GM12865 (cell line): ENCODE measurements around the gene MST1.
"Not testable (repeated sequence)": the region's sequence is repeated elsewhere in the genome, so short reads cannot be mapped to it uniquely, and the experiment has no call there.

ENCODE experiments used
- DNase-seq: peaks from one replicate; pipeline ENCODE4 v3.0.0; 2010; ENCODE audit warnings: low read depth
- H3K4me3 ChIP-seq: 2 replicates; pipeline ENCODE4 v1.5.1; 2011; ENCODE audit warnings: mild to moderate bottlenecking, low read depth, low read length, control low read depth
- CTCF ChIP-seq: IDR thresholded peaks from 2 replicates; pipeline ENCODE4 v1.5.1; 2011; ENCODE audit warnings: low read length, control low read depth, low read depth, inconsistent platforms; ENCODE audit not compliant: insufficient read depth; ENCODE audit errors: missing control alignments

Gene MST1

GRCh38 chr3:49701388-49702077 lies 12.3 kb upstream of the MST1 start:
- TF ChIP-seq CTCF, result peak; percentile 31
- H3K4me3 ChIP-seq, result no peak overlapping the region
- DNase-seq, result no peak

DNA sequence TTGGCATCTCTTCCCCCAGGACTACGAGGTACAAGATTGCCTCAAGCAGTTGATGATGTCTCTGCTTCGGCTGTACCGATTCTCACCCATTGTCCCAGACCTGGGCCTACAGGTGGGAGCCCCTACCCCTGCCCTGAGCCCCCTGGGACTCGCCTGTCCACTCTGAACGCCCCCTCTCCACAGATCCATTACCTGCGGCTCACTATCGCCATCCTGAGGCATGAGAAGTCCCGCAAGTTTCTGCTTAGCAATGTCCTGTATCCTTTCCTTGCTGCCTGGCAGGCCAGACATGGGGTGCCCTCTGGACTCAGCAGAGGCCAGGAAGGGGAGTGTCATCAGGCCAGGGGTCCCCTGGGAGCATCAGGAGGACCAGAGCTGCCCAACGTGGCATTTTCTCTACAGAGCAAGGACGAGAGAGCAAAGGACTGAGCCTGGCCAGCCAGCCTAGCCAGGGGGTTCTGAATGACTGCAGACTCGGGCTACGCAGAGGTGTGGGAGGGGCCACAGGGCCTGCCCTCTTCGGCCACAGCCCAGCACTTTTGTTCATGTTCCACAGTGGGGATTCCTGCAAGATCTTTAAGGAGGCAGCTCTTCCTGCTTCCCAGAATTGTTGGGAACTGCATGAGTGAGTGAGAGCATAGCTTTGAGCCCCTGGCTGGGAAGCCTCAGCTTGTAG lies 11.3 kb upstream of the MST1 start:
- no peak overlapping the region for H3K4me3 ChIP-seq
- no peak for DNase-seq
- no peak for TF ChIP-seq CTCF

GRCh38 chr3:49700014-49700413 lies 10.7 kb upstream of the MST1 start:
- H3K4me3 ChIP-seq, result no peak overlapping the region
- no peak for TF ChIP-seq CTCF
- no peak for DNase-seq

DNA sequence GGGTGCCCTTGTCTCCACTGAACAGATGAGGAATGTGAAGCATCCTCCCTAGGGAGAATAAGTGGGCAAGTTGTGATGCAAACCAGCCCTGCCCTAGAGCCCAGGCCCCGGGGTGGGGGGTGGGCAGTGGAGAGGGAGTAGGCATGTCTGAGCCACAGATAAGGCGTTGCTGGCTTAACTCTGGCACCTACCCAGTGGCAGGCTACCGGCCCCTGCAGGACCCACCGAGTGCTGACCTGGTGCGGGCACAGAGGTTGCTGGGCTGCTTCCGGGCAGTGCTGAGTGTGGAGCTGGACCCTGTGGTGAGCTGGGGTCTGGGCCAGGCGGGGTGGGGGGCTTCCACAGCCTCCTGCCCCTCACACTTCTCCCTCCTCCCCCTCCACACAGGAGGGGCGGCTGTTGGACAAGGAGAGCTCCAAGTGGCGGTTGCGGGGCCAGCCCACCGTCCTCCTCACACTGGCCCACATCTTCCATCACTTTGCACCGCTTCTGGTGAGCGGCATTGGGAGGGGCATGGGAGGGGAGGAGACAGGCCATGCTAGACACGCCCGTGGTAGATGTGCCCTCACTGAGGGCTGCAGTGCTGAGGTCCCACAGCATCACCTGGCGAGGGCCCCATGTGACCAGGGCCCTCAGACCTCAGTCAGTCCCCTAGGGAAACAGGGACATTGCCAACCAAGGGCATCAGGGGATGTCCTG lies 10.2 kb upstream of the MST1 start:
- no peak overlapping the region for H3K4me3 ChIP-seq
- no peak for DNase-seq
- TF ChIP-seq CTCF, result no peak

GRCh38 chr3:49695350-49696015 lies 6.2 kb upstream of the MST1 start:
- H3K4me3 ChIP-seq, DNase-seq: not testable (repeated sequence)

DNA sequence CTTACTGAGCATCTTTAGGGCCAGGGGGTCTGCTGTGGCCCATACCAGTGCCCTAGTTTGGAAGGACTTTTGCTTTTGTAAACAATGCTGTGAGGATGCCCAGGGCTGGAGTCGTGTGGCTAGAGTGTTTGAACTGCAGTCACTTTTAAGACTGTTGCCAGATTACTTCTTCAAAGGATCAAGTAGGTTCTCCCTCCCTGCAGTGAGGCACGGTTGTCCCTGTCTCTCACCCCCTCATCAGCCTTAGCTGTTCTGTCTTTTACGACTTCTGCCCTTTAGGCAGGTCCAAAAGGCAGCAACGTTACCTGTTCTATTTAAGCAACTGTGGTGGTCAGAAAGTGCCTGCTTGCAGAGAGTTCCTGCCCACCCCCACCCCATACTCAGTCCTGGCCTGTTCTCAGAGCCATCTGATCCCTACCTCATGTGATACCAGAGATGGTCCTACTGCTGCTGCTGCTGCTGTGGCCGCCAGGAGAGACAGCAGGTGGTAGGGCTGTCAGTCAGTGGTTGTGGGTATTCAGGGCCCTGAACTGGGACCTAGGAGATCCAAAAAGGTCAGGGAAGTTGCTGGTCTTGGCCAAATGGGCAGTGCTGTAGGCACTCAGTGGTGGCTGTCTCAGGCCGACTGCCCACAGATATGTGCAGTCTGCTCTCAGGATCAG lies 5.3 kb upstream of the MST1 start:
- H3K4me3 ChIP-seq, DNase-seq: not testable (repeated sequence)

GRCh38 chr3:49691481-49691880 lies 2.2 kb upstream of the MST1 start:
- H3K4me3 ChIP-seq, DNase-seq: not testable (repeated sequence)

DNA sequence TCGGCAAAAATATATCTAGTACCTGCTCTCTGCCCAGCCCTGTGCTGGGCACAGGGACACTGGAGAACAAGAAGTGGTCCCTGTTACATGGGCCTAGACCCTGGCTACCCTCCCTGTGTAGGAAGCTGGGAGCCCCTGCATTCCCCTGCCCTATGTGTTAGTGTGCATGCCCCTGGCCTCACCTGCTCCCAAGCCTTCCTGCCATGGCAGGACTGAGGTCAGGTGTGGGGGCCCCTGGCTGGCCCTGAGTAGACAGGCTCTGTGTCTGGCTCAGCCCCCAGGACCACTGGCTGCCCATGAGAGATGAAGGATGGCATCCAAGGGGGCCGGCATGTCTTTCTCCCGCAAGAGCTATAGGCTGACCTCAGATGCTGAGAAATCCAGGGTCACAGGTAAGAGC lies 1.6 kb upstream of the MST1 start:
- DNase-seq, H3K4me3 ChIP-seq: not testable (repeated sequence)

DNA sequence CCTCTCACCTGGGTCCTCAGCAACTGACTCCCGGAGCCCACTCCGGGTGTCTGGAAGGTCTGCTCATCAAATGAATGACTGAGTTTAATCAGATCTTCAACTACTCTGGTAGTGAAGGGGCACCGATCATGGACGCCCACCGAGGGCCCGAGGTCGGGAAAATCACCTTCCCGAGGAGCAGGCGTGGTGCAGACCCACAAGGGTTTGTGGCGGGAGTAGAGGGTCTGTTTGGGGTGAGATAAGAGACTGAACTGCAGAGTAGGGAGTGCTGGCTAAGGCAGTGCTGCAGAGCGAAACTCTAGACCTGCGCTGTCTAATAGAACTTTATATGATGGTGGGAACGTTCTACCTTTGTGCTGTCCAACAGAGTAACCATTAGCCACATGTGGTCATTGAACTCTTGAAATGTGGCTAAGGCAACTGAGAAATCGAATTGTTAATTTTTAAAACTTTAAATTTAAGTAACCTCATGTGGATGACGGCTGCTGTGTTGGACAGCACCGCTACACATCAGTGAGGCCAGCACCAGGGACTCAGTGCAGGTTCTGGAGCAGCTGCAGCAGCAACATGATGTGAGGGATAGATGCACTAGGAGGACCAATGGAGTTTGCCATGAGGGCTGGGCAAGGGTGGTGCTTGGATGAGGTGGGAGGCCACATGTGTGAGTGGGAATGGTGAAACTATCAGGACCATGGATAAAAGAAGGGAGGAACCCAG lies 792 bp upstream of the MST1 start:
- H3K4me3 ChIP-seq, result peak overlapping the region; percentile 94
- DNase-seq, result not testable (repeated sequence)

GRCh38 chr3:49688338-49689045 lies 782 bp downstream of the MST1 start:
- peak overlapping the region; percentile 94 for H3K4me3 ChIP-seq
- DNase-seq, result not testable (repeated sequence)

DNA sequence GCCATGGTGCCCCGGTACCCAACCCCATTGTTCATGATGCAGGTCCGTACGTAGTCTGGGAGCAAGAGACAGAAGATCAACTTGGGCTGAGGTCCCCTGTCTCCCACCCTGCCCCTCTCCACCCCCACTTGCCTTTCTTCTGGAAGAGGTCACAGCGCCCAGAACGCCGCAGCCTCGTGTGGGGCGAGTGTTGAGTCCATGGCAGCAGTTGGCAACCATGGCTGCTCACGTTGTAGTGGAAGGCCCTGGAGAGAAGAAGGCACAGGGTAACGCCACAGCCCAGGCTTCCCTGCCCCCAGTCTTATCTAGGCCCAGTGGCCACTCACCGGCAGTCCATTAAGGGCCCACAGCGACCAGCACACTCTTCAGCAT lies 1.9 kb downstream of the MST1 start:
- H3K4me3 ChIP-seq, DNase-seq: not testable (repeated sequence)
